K562 (cell line): ENCODE measurements around the gene R3HDM2.

Experiments
- CCAR2 ChIP-seq: fragments of 200-400 bp; formaldehyde crosslinking; IDR thresholded peaks from 2 replicates; pipeline ENCODE4 v1.6.1; 2017; ENCODE audit warnings: mild to moderate bottlenecking, low read depth, low read length
- ELF4 ChIP-seq: fragments of 450-650 bp; formaldehyde crosslinking; IDR thresholded peaks from 2 replicates; pipeline ENCODE4 v1.4.0; 2022; ENCODE audit warnings: missing genetic modification characterization
- EZH2 ChIP-seq: IDR thresholded peaks from 2 replicates; pipeline ENCODE4 v1.6.1; 2012; ENCODE audit warnings: low read depth, mild to moderate bottlenecking, inconsistent platforms, low read length, borderline replicate concordance
- SMAD1 ChIP-seq: fragments of 150-350 bp; IDR thresholded peaks from 2 replicates; pipeline ENCODE4 v1.6.1; 2014; ENCODE audit warnings: low read length, low read depth; ENCODE audit not compliant: partially characterized antibody
- TBL1XR1 ChIP-seq, 2 experiments: IDR thresholded peaks; 2 replicates each; pipeline ENCODE4 v1.6.1; 2012; ENCODE audit warnings: improper control_type of control experiment in 2 of 2, low read length in 2 of 2, mild to moderate bottlenecking in 1 of 2
- TF ChIP-seq, protein P1 (sequence below): fragments of 450-650 bp; formaldehyde crosslinking; IDR thresholded peaks from 2 replicates; pipeline ENCODE4 v1.4.0; 2020; ENCODE audit warnings: mild to moderate bottlenecking

GRCh38 chr12:57372233-57372632 lies 58.6 kb downstream of the R3HDM2 start:
- TF ChIP-seq TBL1XR1 (IDR thresholded peaks at IDR 0.05; ENCODE audit: low read length in 2 of 2) (no peak), ELF4 (CRISPR knock-in tag) (no peak), SMAD1 (no peak), CCAR2 (no peak), EZH2 (no peak)
- TF ChIP-seq, protein P1, sequence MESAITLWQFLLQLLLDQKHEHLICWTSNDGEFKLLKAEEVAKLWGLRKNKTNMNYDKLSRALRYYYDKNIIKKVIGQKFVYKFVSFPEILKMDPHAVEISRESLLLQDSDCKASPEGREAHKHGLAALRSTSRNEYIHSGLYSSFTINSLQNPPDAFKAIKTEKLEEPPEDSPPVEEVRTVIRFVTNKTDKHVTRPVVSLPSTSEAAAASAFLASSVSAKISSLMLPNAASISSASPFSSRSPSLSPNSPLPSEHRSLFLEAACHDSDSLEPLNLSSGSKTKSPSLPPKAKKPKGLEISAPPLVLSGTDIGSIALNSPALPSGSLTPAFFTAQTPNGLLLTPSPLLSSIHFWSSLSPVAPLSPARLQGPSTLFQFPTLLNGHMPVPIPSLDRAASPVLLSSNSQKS = no peak
